ENCODE measurements around the gene USP34.

DNA sequence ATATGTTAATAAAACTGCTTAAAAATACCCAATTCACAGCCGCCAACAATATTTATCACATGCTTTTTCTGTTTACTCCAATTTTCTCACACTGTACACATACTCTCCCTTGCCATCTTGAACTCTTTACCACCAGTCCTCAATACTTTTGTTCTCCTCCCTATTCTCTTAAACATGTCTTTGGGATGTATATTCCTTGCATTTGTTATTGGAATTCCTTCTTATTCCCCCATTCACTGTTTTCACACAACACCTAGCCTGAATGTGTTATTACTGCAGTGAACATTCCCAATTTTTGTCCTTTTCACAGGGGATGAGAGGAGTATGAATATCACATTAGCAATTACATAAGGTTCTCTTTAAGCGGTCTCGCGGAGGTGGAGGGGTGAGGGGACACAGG lies 94.7 kb downstream of the USP34 start:
- TF ChIP-seq, protein P1, sequence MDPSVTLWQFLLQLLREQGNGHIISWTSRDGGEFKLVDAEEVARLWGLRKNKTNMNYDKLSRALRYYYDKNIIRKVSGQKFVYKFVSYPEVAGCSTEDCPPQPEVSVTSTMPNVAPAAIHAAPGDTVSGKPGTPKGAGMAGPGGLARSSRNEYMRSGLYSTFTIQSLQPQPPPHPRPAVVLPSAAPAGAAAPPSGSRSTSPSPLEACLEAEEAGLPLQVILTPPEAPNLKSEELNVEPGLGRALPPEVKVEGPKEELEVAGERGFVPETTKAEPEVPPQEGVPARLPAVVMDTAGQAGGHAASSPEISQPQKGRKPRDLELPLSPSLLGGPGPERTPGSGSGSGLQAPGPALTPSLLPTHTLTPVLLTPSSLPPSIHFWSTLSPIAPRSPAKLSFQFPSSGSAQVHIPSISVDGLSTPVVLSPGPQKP (IDR thresholded peaks at IDR 0.05; ENCODE audit: borderline replicate concordance, low read depth, low read length): no peak
- TF ChIP-seq POLR2A (IDR thresholded peaks at IDR 0.05; ENCODE audit: low read depth, low read length): no peak

All from IMR-90 (cell line).